ENCODE results near the gene ZZZ3. TPM values are rescaled to one million over a fixed set of nuclear protein-coding genes. Genes with fewer than 3 reads are reported as not detected.

ZZZ3 gene
- 10 to 100 TPM; 49.6 to 73.5 (median 52.2) TPM for total RNA-seq

DNA sequence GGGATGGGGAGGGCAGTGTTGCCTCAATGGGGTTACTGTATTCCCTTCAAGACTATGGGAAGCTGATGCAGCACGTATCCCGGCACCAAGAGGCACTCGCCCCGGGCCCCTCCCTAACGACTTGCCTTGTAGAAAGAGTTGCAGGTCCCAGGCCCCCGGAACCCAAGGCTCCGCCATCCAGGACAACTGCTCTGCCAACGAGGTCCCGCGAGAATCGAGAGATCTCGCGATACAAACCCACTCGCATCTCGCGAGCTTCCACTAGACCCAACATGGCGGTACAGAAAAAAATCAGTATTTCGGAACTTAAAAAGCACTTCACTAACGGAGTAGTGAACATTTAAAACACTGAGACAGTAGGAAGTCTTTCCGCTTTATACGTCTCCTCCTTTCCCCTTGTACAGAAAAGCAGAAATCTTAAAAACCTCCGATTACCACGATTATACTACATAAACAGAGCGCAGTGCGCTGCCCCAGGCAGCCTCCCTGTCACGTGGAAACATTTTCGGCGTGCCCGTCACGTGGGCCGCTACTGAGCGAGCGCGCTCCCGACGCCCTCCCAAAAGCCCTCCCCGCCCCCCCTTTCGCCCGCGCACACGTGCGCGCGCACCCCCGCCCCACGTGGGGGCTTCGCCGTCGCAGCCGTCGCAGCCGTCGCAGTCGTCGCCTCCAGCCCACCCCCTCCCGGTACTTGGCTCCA lies at the start of gene ZZZ3:
TSS of gene ZZZ3 (minus strand) at position 199 of the 700 bp plus-strand sequence. CDS start 49,304 bp downstream, outside the sequence.
- Histone ChIP-seq H3K4me1 (peaks cover 0 to 50% (median 16%) of the 10 kb centered on the region in 4 donors), H3K27ac (peak within 1 kb of the TSS; percentile 88 to 97 (median 92)), H3K27me3 (no peaks in the 10 kb centered on the region), H3K9me3 (no peaks in the 10 kb centered on the region), H3K36me3 (no peaks in the 10 kb centered on the region), H3K4me3 (peak within 1 kb of the TSS; percentile 75 to 86 (median 82))
- TF ChIP-seq POLR2A (IDR thresholded peaks at IDR 0.05) (peak in 1 of 2 donors; percentile 41), EP300 (IDR thresholded peaks at IDR 0.05) (peak; percentile 60 to 86)
- TF ChIP-seq, protein P1, sequence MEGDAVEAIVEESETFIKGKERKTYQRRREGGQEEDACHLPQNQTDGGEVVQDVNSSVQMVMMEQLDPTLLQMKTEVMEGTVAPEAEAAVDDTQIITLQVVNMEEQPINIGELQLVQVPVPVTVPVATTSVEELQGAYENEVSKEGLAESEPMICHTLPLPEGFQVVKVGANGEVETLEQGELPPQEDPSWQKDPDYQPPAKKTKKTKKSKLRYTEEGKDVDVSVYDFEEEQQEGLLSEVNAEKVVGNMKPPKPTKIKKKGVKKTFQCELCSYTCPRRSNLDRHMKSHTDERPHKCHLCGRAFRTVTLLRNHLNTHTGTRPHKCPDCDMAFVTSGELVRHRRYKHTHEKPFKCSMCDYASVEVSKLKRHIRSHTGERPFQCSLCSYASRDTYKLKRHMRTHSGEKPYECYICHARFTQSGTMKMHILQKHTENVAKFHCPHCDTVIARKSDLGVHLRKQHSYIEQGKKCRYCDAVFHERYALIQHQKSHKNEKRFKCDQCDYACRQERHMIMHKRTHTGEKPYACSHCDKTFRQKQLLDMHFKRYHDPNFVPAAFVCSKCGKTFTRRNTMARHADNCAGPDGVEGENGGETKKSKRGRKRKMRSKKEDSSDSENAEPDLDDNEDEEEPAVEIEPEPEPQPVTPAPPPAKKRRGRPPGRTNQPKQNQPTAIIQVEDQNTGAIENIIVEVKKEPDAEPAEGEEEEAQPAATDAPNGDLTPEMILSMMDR (IDR thresholded peaks at IDR 0.05): peak in 2 of 5 experiments; percentile 4 to 18
- peak; percentile 91 to 95 for DNase-seq (ENCODE audit: low spot score in 2 of 2)
- 1% methylated on average over 44 to 46 of the region's 56 CpGs for WGBS, 2 donors

DNA sequence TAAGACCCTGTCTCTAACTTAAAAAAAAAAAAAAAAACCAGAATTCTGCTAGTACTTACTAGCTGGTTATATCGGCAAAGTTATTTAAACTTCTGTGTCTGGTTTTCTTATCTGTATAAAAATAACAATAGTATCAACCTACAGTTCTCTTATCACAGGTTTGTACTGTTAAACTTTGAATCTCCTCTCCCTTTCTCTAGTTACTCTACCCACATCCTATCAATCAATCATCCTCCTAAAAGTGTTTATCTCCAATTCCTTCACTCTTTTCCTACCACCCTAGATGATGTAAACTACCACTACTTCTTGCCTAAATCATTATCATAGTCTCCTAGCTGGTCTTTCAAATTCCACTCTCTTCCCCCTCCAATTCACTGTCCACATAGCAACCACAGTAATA lies 49.6 kb upstream of the ZZZ3 start:
- H3K27me3 ChIP-seq: no peaks in the 10 kb centered on the region
- no peak overlapping the region for H3K27ac ChIP-seq
- peaks cover 0 to 68% (median 6%) of the 10 kb centered on the region in 3 donors for H3K36me3 ChIP-seq
- WGBS, 2 donors: 88 to 97% methylated on average over 1 of the region's 1 CpG
- H3K4me1 ChIP-seq: no peaks in the 10 kb centered on the region
- no peak overlapping the region for H3K4me3 ChIP-seq
- TF ChIP-seq EP300 (IDR thresholded peaks at IDR 0.05) (no peak), POLR2A (IDR thresholded peaks at IDR 0.05) (no peak)
- TF ChIP-seq, protein P1 (IDR thresholded peaks at IDR 0.05): no peak
- no peaks in the 10 kb centered on the region for H3K9me3 ChIP-seq
- DNase-seq (ENCODE audit: low spot score in 2 of 2): no peak

DNA sequence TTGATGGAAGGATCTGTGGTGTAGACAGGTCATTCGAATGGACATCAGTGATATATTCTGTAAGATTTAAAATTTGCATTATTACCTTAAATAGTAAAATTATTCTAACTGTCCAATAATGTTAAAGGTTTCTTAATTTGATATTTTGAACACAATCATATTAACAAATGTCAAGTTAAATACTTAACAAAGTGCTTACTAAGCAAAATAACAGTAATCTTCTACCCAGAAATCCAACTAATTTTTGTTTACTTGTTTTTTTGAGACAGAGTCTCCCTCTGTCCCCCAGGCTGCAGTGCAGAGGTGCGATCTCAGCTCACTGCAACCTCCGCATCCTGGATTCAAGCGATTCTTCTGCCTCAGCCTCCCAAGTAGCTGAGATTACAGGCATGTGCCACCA lies 43.2 kb upstream of the ZZZ3 start:
- no peaks in the 10 kb centered on the region for H3K9me3 ChIP-seq
- DNase-seq (ENCODE audit: low spot score in 2 of 2): no peak
- H3K4me1 ChIP-seq: no peaks in the 10 kb centered on the region
- 97 to 99% methylated on average over 4 of the region's 4 CpGs for WGBS, 2 donors
- H3K27me3 ChIP-seq: no peaks in the 10 kb centered on the region
- no peak overlapping the region for H3K4me3 ChIP-seq
- TF ChIP-seq, protein P1 (IDR thresholded peaks at IDR 0.05): no peak
- TF ChIP-seq EP300 (IDR thresholded peaks at IDR 0.05) (no peak), POLR2A (IDR thresholded peaks at IDR 0.05) (no peak)
- peaks cover 2 to 96% (median 8%) of the 10 kb centered on the region in 3 donors for H3K36me3 ChIP-seq
- no peak overlapping the region for H3K27ac ChIP-seq

DNA sequence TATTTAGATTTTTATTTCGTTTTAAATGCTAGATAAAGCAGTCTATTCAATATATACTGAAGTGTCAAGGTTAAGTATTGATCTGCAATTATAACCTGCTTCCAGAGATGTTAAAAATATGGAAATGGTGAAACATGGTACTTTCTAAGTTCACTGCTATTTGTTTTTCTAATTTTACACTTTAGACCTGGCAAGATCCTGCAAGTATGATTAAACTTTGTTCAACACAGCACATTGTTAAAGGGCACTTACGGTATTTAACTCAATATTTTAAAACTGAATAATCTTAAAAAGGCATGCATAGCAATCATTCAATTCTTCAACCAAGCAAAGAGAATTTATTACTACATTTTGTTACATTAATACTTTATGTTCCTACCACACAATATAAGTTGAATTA lies 35.7 kb upstream of the ZZZ3 start:
- 92 to 96% methylated on average over 2 of the region's 2 CpGs for WGBS, 2 donors
- DNase-seq (ENCODE audit: low spot score in 2 of 2): no peak
- TF ChIP-seq POLR2A (IDR thresholded peaks at IDR 0.05) (no peak), EP300 (IDR thresholded peaks at IDR 0.05) (no peak)
- TF ChIP-seq, protein P1 (IDR thresholded peaks at IDR 0.05): no peak
- Histone ChIP-seq H3K27me3 (no peaks in the 10 kb centered on the region), H3K4me1 (no peaks in the 10 kb centered on the region), H3K4me3 (no peak overlapping the region), H3K27ac (no peak overlapping the region), H3K36me3 (peaks cover 4 to 97% (median 19%) of the 10 kb centered on the region in 3 donors), H3K9me3 (no peaks in the 10 kb centered on the region)

DNA sequence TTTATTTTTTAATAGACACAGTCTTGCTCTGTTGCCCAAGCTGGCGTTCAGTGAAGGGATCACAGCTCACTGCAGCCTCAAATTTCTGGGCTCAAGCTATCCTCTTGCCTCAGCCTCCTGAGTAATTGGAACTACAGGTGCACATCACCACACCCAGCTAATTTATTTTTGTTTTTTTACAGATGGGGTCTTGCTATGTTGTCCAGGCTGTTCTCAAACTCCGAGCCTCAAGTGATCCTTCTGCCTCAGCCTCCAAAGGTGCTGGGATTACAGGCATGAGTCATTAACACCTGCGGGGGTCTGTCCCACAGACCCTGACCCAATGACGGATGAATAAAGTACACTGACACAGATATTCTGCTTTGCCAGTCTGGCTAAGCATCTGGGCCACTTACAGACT lies 33.6 kb upstream of the ZZZ3 start:
- H3K36me3 ChIP-seq: peaks cover 3 to 97% (median 21%) of the 10 kb centered on the region in 3 donors
- TF ChIP-seq, protein P1 (IDR thresholded peaks at IDR 0.05): no peak
- TF ChIP-seq POLR2A (IDR thresholded peaks at IDR 0.05) (no peak), EP300 (IDR thresholded peaks at IDR 0.05) (no peak)
- WGBS, 2 donors: 93 to 99% methylated on average over 4 of the region's 4 CpGs
- no peak overlapping the region for H3K27ac ChIP-seq
- no peak for DNase-seq (ENCODE audit: low spot score in 2 of 2)
- no peak overlapping the region for H3K4me3 ChIP-seq
- no peaks in the 10 kb centered on the region for H3K9me3 ChIP-seq
- no peaks in the 10 kb centered on the region for H3K4me1 ChIP-seq
- no peaks in the 10 kb centered on the region for H3K27me3 ChIP-seq

Measured in tibial nerve (tissue), 4 donors.